ENCODE measurements around the gene MROH2A. TPM values are rescaled to one million over a fixed set of nuclear protein-coding genes. Genes with fewer than 3 reads are reported as not detected.

The MROH2A gene
- total RNA-seq, 1 experiment from 2014 or later: not detected

DNA sequence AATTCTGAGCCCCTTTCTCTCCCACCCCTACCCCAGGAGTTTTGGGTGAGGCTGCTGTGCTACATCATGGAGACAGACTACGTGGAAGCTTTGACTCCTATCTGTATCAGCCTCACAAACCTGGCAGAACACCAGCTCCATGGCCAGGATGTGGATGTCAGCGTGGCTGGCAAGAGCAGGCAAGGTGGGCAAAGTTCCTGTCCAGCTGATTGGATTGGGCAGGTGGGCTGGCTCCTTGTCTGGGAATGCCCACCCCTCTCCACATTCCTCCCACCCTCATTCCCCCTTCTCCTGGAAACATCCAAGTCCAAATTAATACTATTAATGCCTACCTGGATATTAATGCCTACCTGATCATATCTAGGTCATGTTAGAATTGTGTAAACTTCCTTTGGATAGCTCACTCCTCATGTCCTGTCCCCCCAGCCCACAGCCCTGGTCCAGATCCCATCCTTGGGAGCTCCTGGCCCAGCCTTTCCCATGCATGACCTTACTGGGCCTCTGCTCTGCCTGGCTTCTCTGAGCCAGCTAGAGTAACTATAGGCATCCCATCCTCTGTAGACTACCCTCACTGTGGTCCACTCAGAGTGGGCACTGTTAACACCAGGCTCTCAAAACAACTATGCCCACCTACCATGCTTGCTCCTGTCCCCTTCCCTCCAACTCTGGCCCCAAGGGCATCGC, 24.1 kb downstream of the MROH2A start (continued):
- TF ChIP-seq JUND (IDR thresholded peaks at IDR 0.05): no peak
- TF ChIP-seq ELF1 (IDR thresholded peaks at IDR 0.05; ENCODE audit: borderline replicate concordance, low read depth): no peak
- TF ChIP-seq, protein P1, sequence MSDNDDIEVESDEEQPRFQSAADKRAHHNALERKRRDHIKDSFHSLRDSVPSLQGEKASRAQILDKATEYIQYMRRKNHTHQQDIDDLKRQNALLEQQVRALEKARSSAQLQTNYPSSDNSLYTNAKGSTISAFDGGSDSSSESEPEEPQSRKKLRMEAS (IDR thresholded peaks at IDR 0.05): no peak
- no peak for TF ChIP-seq SP1 (IDR thresholded peaks at IDR 0.05; ENCODE audit: low read depth)
- no peak for TF ChIP-seq TCF7L2 (IDR thresholded peaks at IDR 0.05; ENCODE audit: borderline replicate concordance, extremely low read depth, insufficient read depth, insufficient read length)

- H3K27ac ChIP-seq (ENCODE audit: low read depth, low read length): no peak overlapping the region
- no peak for TF ChIP-seq JUND (IDR thresholded peaks at IDR 0.05)
- no peak for TF ChIP-seq POLR2A (IDR thresholded peaks at IDR 0.05; ENCODE audit: borderline replicate concordance, extremely low read depth, insufficient read depth, insufficient read length)
- no peaks in the 10 kb centered on the region for H3K36me3 ChIP-seq (ENCODE audit: control insufficient read depth in 1 of 2, insufficient read depth in 2 of 2, low read length in 2 of 2)
- no peak overlapping the region for H3K4me3 ChIP-seq (replicated peaks in 1 of 2; ENCODE audit: low read depth in 1 of 2, low read length in 2 of 2)
- POLR2A ChIA-PET: no interaction called here
- CTCF ChIA-PET: no interaction called here
- no peaks in the 10 kb centered on the region for H4K20me1 ChIP-seq (ENCODE audit: insufficient read depth)
- H3K79me2 ChIP-seq (ENCODE audit: insufficient read depth, low read length): no peaks in the 10 kb centered on the region
- no peak overlapping the region for H2AFZ ChIP-seq (ENCODE audit: low read depth, low read length, poor library complexity, severe bottlenecking)
- H3K9me2 ChIP-seq (ENCODE audit: insufficient read depth): no peaks in the 10 kb centered on the region
- no TSS peak for BruUV-seq (replicated peaks)
- H3K4me1 ChIP-seq (ENCODE audit: control insufficient read depth in 1 of 2, insufficient read depth in 2 of 2, low read length in 2 of 2): peaks cover 5 to 9% of the 10 kb centered on the region in 2 experiments; a peak in 3 of 4 replicates
- H3K27me3 ChIP-seq (ENCODE audit: insufficient read depth, low read length): no peaks in the 10 kb centered on the region
- intact Hi-C loops (cut with micrococcal nuclease): no loop called here
- H3K4me2 ChIP-seq (ENCODE audit: low read length): no peak overlapping the region
- DNase-seq (ENCODE audit: low read depth, low spot score): no peak
- no peaks in the 10 kb centered on the region for H3K9me3 ChIP-seq (ENCODE audit: control insufficient read depth in 1 of 2, insufficient read depth in 1 of 2, low read depth in 1 of 2, low read length in 2 of 2)
- no peak for ATAC-seq
- H3K9ac ChIP-seq (ENCODE audit: low read length): no peak overlapping the region
- RAD21 ChIA-PET (ENCODE audit: low non-redundant PET in 1 of 2, low total read pairs in 2 of 2, uncharacterized antibody in 2 of 2, unreplicated experiment in 2 of 2): no interaction called here
These were observed 25.3 kb downstream of the MROH2A start for GRCh38 chr2:233803292-233803911.

DNA sequence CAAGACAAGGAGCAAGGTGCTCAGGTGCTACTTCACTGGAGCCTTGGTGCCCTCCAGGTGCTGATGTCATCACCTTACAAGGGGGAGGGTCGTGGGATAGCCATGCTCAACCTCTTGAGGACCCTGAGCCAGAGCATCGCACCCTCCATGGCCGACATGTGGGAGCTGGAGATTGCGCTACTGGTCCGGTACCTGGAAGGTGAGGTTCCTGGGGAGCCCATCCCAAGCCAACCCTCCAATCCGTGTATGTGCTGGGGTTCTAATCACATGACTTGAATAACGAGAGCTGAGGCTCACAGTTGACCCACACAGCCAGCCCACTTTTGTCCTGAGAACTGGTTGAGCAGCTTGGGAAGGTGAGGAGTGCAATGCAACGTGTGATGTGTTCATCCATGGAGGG, 25.9 kb downstream of the MROH2A start:
- Histone ChIP-seq H3K36me3 (ENCODE audit: control insufficient read depth in 1 of 2, insufficient read depth in 2 of 2, low read length in 2 of 2) (no peaks in the 10 kb centered on the region), H3K9ac (ENCODE audit: low read length) (no peak overlapping the region), H2AFZ (ENCODE audit: low read depth, low read length, poor library complexity, severe bottlenecking) (no peak overlapping the region), H3K27me3 (ENCODE audit: insufficient read depth, low read length) (no peaks in the 10 kb centered on the region; the same call in 1 of the 2 replicates), H3K79me2 (ENCODE audit: insufficient read depth, low read length) (no peaks in the 10 kb centered on the region), H4K20me1 (ENCODE audit: insufficient read depth) (no peaks in the 10 kb centered on the region), H3K9me2 (ENCODE audit: insufficient read depth) (no peaks in the 10 kb centered on the region), H3K4me2 (ENCODE audit: low read length) (no peak overlapping the region), H3K9me3 (ENCODE audit: control insufficient read depth in 1 of 2, insufficient read depth in 1 of 2, low read depth in 1 of 2, low read length in 2 of 2) (no peaks in the 10 kb centered on the region), H3K27ac (ENCODE audit: low read depth, low read length) (no peak overlapping the region), H3K4me1 (ENCODE audit: control insufficient read depth in 1 of 2, insufficient read depth in 2 of 2, low read length in 2 of 2) (peaks cover 5 to 9% of the 10 kb centered on the region in 2 experiments; a peak in 3 of 4 replicates), H3K4me3 (replicated peaks in 1 of 2; ENCODE audit: low read depth in 1 of 2, low read length in 2 of 2) (no peak overlapping the region)
- intact Hi-C loops (cut with micrococcal nuclease): no loop called here
- TF ChIP-seq EZH2phosphoT487 (IDR thresholded peaks at IDR 0.05; ENCODE audit: borderline replicate concordance): no peak
- TF ChIP-seq YY1 (IDR thresholded peaks at IDR 0.05; ENCODE audit: extremely low read depth, insufficient replicate concordance, low read depth, low read length): no peak
- no peak for TF ChIP-seq EZH2 (IDR thresholded peaks at IDR 0.05)
- ChIA-PET RAD21 (ENCODE audit: low non-redundant PET in 1 of 2, low total read pairs in 2 of 2, uncharacterized antibody in 2 of 2, unreplicated experiment in 2 of 2) (no interaction called here), CTCF (no interaction called here), POLR2A (no interaction called here)
- DNase-seq (ENCODE audit: low read depth, low spot score): no peak
- ATAC-seq: no peak
- no TSS peak for BruUV-seq (replicated peaks)

All from HCT116 (cell line).